Hepatic stellate cell (primary cell): Measurements from ENCODE around the gene STARD3.
"Not testable (repeated sequence)": the region's sequence is repeated elsewhere in the genome, so short reads cannot be mapped to it uniquely, and the experiment has no call there.

ENCODE experiments used
- DNase-seq: peaks from one replicate; pipeline ENCODE4 v3.0.0; 2011; ENCODE audit warnings: low spot score

The STARD3 gene

GRCh38 chr17:39636927-39637736 lies at the start of gene STARD3:
Gene STARD3 (plus strand): TSS chr17:39637144. CDS start chr17:39653532, 16,388 bp downstream.
- peak; percentile 95 for DNase-seq

GRCh38 chr17:39590180-39590579 lies 46.8 kb upstream of the STARD3 start:
- not testable (repeated sequence) for DNase-seq

GRCh38 chr17:39591958-39592954 lies 44.7 kb upstream of the STARD3 start:
- DNase-seq: no peak

DNA sequence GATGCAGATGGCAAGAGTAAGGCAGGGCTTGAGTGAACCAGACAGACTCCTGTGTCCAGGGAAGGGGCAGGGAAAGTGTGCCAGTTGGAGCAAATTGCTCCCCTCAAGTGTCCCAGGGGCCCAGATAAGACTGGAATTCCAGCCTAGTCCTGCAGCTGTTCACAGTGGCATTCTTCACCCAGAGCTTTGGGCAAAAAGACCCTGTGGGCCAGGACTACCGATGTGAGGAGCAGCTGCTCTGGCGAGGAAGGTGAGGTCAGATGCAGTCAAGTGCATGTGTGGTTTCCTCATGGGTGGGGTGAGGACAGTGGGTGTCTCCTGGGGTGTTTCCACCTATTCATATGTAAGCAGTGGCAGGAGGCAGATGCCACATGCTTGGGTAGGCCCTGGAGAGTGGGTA lies 43.6 kb upstream of the STARD3 start:
- no peak for DNase-seq

DNA sequence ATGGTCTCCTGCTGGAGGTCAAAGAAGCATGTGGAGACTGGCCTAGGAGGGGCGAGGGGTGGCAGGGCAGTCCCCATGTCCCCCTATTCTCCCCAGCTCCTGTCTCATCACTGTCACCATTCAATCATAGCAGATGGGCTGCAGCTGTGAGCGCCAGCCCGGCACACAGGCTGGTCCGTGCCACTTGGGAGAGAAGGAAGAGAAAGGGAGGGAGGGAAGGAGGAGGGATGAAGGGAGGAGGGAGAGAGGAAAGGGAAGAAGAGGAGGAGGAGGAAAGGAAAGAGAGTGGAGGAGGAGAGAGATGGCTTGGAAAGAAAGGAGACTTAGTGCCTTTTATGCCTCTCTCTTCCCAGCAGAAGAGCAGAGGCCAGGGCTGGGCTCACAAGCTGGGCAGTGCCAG lies 41.6 kb upstream of the STARD3 start:
- DNase-seq: no peak

- DNase-seq: no peak
Observed at GRCh38 chr17:39595928-39596510, 40.9 kb upstream of the STARD3 start.

DNA sequence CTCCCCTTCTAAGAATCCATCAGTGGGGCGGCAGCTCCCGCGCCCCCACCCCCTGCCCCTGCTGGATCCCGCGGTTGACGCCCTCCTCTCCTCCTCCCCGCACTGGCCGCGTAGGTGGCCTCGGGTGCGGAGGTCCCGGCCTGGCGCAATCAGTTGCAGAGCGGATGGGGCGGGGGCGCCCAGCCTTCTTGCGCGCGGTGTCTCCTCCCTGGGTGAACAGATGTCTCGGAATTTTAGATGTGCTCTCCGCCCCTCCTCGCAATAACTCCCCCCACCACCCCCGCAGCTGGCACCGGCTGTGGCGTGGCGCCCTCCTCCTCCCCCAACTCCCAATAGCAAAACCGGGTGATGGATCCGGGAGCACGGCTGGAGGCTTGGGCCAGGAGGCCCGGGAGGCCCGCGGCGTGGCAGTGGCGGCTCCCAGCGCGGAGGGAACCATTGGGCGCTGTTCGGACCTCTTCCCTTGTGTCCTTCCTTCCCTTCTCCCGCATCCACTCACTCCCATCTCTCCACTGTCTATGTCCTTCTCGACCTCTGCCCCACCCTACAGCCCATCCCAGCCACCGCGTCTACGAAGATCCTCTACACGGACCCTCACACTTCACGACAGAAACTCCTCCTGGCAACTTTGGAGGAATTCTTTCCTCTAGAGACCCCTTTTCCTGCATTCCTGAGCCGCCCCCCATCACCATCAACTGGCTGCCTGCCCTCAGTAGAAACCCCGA lies 40.2 kb upstream of the STARD3 start:
- DNase-seq: no peak

GRCh38 chr17:39597372-39598046 lies 39.4 kb upstream of the STARD3 start:
- no peak for DNase-seq

GRCh38 chr17:39598047-39598481 lies 38.9 kb upstream of the STARD3 start:
- no peak for DNase-seq

- no peak for DNase-seq
Observed at GRCh38 chr17:39598630-39599003, 38.3 kb upstream of the STARD3 start.

GRCh38 chr17:39599004-39599664 lies 37.8 kb upstream of the STARD3 start:
- no peak for DNase-seq

DNA sequence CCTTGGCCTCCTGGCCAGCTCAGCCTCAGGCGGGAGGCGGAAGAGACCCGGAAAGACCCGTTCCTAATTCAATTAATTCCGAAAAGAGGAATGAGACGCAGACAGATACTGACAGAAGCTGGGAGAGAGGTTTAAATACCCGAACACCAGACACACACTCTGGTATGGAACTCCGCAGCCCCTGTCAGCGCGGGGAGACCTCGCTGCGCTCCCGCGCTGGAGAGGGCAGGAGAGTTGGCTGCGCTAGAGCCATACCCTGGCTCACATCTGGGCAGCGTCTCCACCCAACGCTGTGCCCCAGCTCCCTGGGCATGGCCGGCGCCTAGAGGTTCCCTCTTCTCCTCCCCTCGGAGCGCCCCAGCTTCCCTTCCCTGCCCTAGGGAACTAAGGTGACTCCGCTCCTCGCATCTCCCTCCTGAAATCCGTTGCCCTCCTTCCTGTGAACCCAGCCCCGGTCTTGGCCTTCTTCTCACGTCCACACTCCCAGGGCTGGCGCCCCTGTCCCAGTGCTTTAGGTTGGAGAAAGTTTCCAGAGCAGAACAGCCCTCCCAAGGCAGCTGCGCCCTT lies 37.2 kb upstream of the STARD3 start:
- DNase-seq: no peak

DNA sequence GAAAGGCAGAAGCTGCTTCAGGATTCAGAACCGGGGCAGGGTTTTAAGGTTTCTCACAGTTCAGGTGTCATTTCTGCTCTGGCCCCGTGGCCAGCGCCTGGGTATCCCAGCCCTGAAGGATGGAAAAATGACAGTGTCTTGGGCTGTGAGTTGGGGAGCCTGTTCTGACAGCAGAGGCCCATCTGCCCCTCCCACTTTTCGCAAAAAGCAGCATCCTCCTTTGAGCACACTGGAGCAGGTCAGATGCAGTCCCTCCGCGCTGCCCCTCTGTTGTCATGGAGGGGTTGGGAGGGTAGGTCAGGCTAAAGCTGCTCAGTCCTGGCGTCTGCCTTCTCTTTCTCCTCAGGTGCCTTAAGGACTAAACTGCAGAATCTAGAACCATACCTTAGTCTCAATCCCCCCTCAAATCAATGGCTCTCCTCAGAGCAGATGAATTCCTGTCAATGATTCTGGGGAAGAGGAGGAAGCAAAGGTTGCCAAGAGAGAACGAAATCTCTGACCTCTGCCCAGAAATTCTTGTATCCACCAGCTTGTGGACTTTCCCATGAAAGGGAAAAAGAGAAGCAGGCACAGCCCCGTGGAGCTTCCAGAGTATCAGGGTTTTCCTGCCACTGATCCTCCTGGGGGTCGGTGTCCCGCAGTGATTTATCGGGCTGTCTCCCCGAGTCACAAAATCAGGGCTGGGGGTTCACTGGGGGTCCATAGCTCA lies 36.5 kb upstream of the STARD3 start:
- DNase-seq: no peak

DNA sequence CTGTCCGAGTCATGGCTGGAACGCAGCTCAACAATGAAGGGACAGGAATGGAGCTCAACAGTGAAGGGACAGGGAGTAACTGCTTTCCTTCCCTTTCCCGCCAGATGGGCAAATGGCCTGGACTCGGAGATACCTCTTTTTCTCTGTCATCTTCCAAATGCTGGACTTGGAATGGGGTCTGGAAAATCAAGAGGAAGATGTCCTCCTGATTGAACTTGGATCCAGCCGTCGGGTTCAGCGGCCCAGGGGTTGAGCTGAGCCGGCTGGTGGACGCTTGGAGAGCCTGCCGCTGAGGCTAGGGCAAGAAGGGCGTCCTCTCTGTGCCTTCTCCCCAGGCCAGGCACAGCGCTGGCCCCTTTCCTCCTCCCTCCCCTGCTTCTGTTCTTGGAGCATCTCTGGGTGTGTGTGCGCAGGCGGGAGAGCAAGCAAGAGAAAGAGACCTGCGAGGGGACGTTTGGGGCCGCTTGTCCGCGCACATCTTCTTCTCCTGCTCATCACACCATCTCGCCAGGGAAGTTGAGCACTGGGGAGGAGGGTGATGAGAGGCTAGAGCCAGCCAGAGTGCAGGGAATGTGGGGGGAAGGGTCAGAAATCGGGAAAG lies 35.8 kb upstream of the STARD3 start:
- DNase-seq: no peak

DNA sequence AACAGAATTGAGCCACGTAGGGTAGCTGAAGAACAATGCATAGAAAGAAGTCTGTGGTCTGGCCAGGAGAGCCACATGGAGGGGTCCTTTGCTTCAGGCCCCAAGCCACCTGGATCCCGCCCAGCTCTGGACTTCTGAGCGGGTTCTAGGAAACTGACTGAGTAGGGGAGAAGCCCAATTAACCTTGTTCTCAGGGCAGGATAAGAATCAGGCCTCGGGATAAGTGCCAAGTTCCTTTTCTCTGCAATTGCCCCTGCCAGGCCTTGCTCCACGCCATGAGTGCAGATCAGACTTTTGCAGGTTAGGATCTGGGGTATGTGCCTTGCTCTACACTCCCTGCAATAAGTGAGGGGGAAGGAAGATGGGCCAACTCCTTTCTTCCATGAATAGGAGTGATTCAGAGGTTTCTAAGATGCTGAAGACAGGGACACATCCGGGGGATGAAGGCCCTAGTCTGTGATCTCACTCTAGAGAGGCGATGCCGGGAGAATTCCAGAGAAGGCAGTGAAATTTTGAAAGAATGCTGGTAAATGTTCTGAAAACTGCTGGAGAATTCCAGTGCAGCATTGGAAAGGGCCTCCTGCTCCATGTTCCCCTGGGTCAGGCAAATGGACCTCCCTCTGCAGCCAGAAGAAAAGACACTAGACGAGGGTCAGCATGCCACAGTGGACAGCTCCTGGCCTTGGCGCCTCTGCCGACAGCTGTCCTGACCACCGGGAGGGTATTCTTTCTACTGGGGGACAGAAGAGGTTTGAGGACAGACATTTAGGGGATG lies 35.0 kb upstream of the STARD3 start:
- DNase-seq: no peak

DNA sequence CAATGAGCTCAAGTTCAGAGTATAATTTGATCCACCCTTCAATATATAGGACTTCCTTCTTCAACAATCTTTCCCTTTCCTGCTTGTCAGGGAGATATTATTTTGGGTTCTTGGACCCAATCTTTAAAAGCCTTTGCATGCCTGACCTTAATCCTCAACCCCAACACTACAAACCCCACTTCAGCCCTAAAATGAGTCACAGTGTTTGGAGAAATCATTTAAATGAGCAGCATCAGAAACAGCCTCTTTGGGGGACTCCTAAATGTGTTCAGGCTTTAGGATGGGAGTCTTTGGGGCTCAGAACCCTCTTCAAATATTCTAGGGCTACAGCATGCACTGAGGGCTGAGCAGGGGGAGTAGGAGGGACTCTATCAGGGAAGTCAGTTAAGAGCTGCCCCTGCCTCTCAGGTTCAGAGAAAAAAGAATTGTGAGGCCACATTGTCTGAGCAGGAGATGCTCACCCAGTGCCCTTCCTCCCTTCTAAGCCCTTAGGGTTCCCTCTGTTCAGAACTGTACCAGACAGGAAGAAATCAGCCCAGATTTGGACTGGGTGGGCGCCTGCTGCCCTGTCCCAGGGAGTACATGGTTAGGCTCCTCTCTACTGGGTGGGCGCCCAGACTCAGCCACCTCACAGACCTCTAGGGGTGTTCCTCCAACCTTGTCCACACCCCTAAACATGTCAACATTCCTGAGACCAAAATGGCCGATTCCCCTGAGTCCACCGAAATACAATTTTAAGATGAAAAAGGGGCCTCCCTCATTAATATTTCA lies 34.2 kb upstream of the STARD3 start:
- no peak for DNase-seq

DNA sequence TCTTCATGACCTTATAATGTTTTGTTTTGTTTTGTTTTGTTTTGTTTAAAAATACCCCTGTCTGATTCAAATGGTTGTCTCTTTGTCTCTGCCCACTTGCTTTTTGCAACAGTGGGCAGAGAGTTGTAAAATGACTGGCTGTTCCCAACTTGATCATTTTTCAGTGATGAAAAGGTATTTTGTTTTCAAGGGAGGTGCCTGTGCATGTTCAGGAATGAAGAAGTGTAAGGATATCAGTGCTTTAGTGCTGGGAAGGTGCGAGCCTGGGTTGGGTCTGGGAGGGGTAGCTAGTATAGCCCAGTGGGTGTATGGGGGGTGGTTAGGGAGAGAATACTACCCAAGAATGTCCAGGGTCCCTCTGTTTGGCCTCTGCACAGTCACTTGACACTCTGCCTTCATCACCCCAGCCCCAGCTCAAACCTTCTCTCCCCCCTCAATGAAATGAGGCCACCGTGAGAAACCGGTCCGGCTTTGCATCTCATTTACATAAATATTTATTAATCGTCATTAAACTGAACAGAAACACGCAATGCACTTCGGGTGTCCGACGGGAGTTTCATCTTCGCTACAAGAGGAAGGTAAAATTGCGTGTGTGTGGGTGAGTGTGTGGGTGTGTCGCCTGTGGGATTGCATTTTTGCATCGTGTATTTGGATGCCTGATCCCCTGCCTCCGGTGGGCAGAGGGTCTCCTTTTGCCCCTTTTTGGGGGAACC lies 33.5 kb upstream of the STARD3 start:
- no peak for DNase-seq
